ENCODE measurements around the gene OGFRL1.

The OGFRL1 gene

DNA sequence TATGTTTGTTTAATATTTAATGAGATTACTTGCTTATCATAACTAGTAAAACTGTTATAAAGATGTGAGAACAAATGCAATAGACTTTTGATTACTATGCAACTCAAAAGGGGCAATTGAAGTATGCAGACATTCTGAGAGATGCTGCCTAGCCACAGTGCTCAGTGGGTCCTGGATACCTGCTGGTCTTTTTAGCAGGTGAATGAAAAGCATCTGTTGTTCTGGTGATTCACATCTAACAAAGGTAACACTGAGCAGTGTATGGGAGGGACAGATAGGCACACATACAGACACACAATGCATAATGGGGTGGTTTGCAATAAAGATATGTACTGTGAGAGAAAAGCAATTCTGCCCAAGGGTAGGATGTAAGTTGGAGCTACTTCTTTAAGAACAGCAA is 46.9 kb downstream of the OGFRL1 start:
- no peak for DNase-seq

DNA sequence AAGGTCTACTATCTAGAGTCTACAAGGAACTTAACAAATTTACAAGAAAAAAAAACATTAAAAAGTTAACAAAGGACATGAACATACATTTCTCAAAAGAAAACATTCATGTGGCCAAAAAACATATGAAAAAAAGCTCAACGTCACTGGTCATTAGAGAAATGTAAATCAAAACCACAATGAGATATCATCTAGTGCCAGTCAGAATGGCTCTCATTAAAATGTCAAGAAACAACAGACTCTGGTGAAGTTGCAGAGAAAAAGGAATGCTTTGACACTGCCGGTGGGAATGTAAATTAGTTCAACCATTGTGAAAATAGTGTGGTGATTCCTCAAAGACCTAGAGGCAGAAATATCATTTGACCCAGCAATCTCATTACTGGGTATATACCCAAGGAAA is 48.3 kb downstream of the OGFRL1 start:
- DNase-seq: no peak

DNA sequence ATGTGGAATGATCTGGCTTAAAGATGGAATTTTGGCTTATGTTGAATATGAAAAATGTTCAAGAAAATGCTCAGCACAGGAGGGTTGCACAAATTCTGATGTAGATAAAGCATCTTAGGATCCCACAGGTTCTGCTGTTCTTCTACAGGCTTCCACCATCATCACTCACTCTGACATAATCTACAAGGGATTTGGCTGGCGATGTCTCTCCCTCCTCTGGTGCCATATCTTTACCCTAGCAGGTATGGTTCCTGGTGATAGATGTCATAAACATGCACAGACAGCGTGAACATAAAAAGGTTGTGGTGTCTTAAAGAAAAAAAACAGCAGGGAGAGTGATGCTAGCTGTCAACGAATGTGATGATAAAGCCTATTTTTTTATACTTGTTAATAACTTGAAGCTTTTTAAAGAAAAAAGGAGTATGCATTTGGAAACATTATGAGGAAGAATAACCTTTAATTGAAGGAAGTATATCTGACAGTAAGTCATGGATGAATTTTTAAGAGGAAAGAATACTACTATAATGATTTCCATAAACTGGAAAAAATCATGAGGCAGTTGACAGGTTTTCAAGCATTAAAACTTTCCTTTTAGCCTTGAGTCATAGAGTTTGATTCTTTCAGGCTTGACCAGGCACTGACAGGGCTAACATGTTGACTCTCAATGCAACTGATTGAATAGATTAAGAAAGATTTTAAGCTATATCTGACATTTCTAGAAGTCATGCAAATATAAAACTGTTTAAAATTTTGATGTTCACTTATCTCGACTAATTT is 50.1 kb downstream of the OGFRL1 start:
- DNase-seq: no peak

DNA sequence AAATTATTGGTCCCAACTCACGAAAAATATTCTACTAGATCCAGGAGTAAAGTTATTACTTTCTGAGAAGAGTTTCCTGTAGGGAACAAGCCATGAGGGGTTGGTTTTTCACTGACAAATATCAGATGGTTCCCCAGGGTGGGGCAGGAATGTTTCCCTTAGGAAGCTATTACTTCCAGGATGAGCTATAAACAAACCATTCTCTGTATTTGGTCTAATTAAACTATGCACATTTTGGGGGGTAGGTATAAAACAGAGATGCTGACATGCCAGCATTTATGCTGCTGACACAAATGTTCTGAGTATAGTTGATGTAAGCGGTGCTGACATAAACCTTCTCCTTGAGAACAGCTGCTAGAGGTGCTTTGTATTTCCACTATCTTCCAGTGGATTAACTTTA is 54.2 kb downstream of the OGFRL1 start:
- DNase-seq: no peak

DNA sequence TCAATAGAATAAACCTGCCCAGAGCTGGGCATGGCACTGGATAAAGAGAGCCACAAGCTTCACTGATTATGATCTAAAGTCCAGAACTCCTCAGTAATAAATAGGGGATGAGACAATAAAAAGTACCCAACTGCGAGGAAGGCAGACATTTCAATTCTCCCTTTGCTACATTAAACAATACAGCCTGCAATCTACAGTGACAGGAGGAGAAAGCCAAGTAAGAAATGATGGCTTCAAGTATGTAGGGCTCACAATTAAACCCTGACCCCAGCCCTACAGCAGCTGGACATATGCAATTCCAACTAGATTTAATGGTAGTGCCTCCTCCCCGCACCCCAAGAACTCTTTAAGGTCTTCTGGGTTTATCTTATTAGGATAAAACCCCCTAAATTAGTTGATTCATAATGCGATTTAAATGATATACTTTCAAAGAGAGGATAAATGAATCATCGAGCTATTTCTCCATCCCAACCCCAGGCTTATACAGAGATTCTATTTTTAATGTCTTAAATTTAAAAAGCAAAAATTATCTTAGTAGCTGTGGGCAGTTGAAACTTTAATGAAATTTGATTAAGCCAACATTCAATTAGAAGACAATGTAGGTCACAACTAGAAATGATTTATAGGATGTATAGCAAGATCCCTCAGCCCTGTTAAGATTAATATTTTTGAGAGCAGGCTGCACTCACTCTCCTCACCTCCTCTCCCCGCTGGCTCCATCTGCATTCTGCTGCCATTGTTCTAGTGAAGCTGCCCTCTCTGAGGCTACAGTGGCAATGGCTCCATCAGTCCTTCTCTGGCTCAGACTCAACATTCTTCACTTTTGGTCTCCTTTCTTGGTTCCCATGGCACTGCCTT is 57.1 kb downstream of the OGFRL1 start:
- DNase-seq: no peak

DNA sequence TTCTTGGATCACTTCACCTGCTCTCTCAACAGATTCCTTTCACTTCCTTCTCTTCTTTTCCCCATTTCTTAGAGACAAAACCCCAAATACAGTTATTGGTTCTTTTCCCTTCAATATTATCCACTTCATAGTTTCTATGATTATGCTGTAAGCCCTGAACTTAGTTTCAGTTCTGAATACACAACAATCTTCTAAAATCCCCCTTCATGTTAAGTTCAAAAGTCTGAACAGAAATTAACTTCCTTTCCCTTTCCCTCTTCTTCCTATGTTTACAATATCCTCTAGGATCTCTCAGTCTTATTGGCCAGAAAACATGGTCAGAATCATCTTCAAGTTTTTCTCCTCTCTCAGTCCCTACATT is 57.7 kb downstream of the OGFRL1 start:
- no peak for DNase-seq

DNA sequence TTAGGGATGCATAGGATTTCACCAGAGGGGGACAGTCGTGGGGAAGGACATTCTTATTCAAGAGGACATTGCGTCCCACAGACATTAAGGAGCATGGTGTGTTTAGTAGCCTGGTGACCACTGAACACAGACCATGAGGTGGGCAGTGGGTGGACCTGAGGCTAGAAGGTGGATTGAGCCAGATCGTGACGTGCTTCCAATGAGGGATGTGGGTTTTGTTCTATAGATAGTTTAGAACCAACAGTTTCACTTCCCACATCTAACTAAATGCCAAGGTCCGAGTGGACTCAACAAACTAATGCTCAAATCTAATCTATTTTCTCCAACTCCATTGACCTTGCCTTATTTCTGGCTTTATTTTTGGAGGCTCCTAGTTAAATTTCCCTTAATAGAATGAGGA is 58.5 kb downstream of the OGFRL1 start:
- DNase-seq: no peak

DNA sequence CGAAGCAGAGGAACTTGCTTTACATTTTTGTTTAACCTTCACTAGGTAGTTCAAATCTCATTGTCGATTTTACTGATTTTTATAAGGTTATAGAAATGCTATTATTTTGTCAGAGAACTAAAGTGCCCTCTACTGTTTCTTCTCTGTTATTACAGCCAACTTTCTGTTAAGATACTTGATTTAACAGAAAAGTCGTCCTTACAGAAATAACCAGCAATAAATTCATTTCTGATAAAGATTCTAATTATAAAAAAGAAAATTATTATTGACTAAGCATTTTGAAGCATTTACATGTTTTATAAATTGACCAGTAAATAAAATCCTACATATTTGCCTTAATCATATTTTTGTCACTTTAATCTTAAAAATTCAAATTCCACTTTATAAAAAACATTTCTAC is 60.8 kb downstream of the OGFRL1 start:
- no peak for DNase-seq

DNA sequence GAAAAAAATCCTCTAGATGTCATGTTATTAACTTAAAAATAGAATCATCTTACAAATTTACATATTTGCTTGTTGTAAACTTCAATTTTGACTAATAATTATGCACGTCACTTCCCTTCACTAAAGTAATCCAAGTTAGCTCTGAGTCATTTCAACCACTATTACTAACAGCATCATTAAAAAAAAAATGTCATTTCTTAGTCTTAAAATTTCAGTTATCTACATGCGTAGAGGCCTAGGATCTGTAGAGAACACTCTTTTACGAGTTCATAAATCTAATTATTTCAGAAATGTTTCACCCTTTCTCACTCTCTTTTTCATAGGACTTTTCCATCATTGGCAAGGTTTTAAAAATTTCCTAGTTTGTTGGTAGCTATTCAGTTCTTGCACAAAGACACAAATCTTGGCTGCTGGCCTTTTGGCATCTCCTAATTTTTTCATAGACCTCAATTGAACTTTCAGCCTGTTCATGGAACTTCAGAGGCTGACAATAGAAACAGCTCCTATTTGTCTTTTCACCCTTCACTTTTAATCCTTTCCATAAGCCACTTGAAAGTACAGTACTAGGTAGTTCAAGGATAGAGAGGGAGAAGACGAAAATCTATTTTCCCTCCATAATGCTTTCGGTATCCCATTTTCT is 61.5 kb downstream of the OGFRL1 start:
- DNase-seq: no peak

DNA sequence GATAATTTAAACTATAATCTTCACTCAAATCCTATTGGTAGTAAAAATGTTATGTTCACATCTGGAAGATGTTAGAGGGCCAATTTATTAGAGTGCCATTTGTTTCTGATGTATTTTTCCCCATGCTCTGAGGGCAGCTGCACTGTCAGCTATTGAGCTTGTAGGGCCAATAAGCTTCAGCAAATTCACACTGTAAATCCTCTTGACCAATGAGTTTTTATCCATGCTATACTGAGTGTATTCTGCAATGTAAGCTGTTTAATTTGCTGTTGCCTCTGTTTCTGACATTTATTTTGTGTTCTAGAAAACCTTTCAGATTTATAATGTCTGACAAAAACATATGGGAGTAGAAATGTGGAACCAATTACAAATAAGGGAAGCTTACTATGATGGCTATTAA is 62.6 kb downstream of the OGFRL1 start:
- no peak for DNase-seq
